DND-41 (cell line): Measurements from ENCODE around the gene SUN1.

Source experiments
- EZH2 ChIP-seq: IDR thresholded peaks from 3 replicates; pipeline ENCODE4 v1.6.1; 2012; ENCODE audit warnings: borderline replicate concordance, low read depth, mild to moderate bottlenecking, moderate library complexity, low read length, inconsistent platforms; ENCODE audit not compliant: severe bottlenecking
- TF ChIP-seq, protein P1 (sequence below): IDR thresholded peaks from 2 replicates; pipeline ENCODE4 v1.5.1; 2012; ENCODE audit warnings: borderline replicate concordance, low read length, moderate library complexity, mild to moderate bottlenecking; ENCODE audit not compliant: poor library complexity, severe bottlenecking; ENCODE audit errors: extremely low read depth

- TF ChIP-seq EZH2 = no peak
- TF ChIP-seq, protein P1, sequence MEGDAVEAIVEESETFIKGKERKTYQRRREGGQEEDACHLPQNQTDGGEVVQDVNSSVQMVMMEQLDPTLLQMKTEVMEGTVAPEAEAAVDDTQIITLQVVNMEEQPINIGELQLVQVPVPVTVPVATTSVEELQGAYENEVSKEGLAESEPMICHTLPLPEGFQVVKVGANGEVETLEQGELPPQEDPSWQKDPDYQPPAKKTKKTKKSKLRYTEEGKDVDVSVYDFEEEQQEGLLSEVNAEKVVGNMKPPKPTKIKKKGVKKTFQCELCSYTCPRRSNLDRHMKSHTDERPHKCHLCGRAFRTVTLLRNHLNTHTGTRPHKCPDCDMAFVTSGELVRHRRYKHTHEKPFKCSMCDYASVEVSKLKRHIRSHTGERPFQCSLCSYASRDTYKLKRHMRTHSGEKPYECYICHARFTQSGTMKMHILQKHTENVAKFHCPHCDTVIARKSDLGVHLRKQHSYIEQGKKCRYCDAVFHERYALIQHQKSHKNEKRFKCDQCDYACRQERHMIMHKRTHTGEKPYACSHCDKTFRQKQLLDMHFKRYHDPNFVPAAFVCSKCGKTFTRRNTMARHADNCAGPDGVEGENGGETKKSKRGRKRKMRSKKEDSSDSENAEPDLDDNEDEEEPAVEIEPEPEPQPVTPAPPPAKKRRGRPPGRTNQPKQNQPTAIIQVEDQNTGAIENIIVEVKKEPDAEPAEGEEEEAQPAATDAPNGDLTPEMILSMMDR = no peak
These were observed 3.5 kb downstream of the SUN1 start for GRCh38 chr7:835485-836401.
